ENCODE results near the gene RNASET2. TPM values are rescaled to one million over a fixed set of nuclear protein-coding genes. Genes with fewer than 3 reads are reported as not detected.
"Not testable (repeated sequence)": the region's sequence is repeated elsewhere in the genome, so short reads cannot be mapped to it uniquely, and the experiment has no call there.

RNASET2 gene
- total and polyA plus RNA-seq, 2 donors (not counting 1 experiment from before 2014, with no cell fraction given), result 12.9 to 18.0 TPM

GRCh38 chr6:166898910-166899309 is 57.4 kb downstream of the RNASET2 start:
- Histone ChIP-seq H3K4me1 (ENCODE audit: control insufficient read depth, extremely low read depth, insufficient read depth, low read length) (no peaks in the 10 kb centered on the region), H3K4me3 (replicated peaks in 1 of 4; ENCODE audit: control extremely low read depth in 1 of 4, insufficient read depth in 1 of 4, low read depth in 3 of 4, low read length in 4 of 4) (no peak overlapping the region), H3K36me3 (ENCODE audit: control insufficient read depth, insufficient read depth, low read length) (no peaks in the 10 kb centered on the region), H3K4me2 (ENCODE audit: extremely low read depth, insufficient read depth, low read length) (no peak overlapping the region), H3K27me3 (ENCODE audit: control insufficient read depth, insufficient read depth, low read length) (no peaks in the 10 kb centered on the region), H3K27ac (ENCODE audit: insufficient read depth, low read length) (no peak overlapping the region), H4K20me1 (ENCODE audit: control insufficient read depth, extremely low read depth, insufficient read depth, low read length) (no peaks in the 10 kb centered on the region), H3K9me3 (ENCODE audit: control insufficient read depth, insufficient read depth, low read depth, low read length) (no peaks in the 10 kb centered on the region), H2AFZ (ENCODE audit: low read length) (no peak overlapping the region), H3K79me2 (ENCODE audit: control insufficient read depth, insufficient read depth, low read length) (no peaks in the 10 kb centered on the region), H3K9ac (ENCODE audit: insufficient read depth, low read length) (no peak overlapping the region)
- TF ChIP-seq CTCF (conservative IDR thresholded peaks at IDR 0.05 in 1 of 2, IDR thresholded peaks at IDR 0.05 in 1 of 2; ENCODE audit: low read depth in 1 of 2, low read length in 2 of 2), result no peak
- no peak for TF ChIP-seq EZH2 (IDR thresholded peaks at IDR 0.05; ENCODE audit: low read length, missing control alignments)
- no peak for DNase-seq (ENCODE audit: low read depth in 2 of 2)

- not testable (repeated sequence) for H3K27ac ChIP-seq (ENCODE audit: insufficient read depth, low read length); H3K4me3 ChIP-seq (replicated peaks in 1 of 4; ENCODE audit: control extremely low read depth in 1 of 4, insufficient read depth in 1 of 4, low read depth in 3 of 4, low read length in 4 of 4); DNase-seq (ENCODE audit: low read depth in 2 of 2); H3K79me2 ChIP-seq (ENCODE audit: control insufficient read depth, insufficient read depth, low read length); H2AFZ ChIP-seq (ENCODE audit: low read length); H3K9me3 ChIP-seq (ENCODE audit: control insufficient read depth, insufficient read depth, low read depth, low read length); H3K9ac ChIP-seq (ENCODE audit: insufficient read depth, low read length); H3K27me3 ChIP-seq (ENCODE audit: control insufficient read depth, insufficient read depth, low read length); H3K36me3 ChIP-seq (ENCODE audit: control insufficient read depth, insufficient read depth, low read length); H3K4me1 ChIP-seq (ENCODE audit: control insufficient read depth, extremely low read depth, insufficient read depth, low read length); H3K4me2 ChIP-seq (ENCODE audit: extremely low read depth, insufficient read depth, low read length); H4K20me1 ChIP-seq (ENCODE audit: control insufficient read depth, extremely low read depth, insufficient read depth, low read length)
Observed at GRCh38 chr6:166894614-166895013, 61.7 kb downstream of the RNASET2 start.

GRCh38 chr6:166892472-166892871 is 63.9 kb downstream of the RNASET2 start:
- not testable (repeated sequence) for H3K9me3 ChIP-seq (ENCODE audit: control insufficient read depth, insufficient read depth, low read depth, low read length); H3K36me3 ChIP-seq (ENCODE audit: control insufficient read depth, insufficient read depth, low read length); H3K9ac ChIP-seq (ENCODE audit: insufficient read depth, low read length); H3K79me2 ChIP-seq (ENCODE audit: control insufficient read depth, insufficient read depth, low read length); H3K4me3 ChIP-seq (replicated peaks in 1 of 4; ENCODE audit: control extremely low read depth in 1 of 4, insufficient read depth in 1 of 4, low read depth in 3 of 4, low read length in 4 of 4); H3K27me3 ChIP-seq (ENCODE audit: control insufficient read depth, insufficient read depth, low read length); H3K4me1 ChIP-seq (ENCODE audit: control insufficient read depth, extremely low read depth, insufficient read depth, low read length); H3K27ac ChIP-seq (ENCODE audit: insufficient read depth, low read length); DNase-seq (ENCODE audit: low read depth in 2 of 2); H4K20me1 ChIP-seq (ENCODE audit: control insufficient read depth, extremely low read depth, insufficient read depth, low read length); H3K4me2 ChIP-seq (ENCODE audit: extremely low read depth, insufficient read depth, low read length); H2AFZ ChIP-seq (ENCODE audit: low read length)

GRCh38 chr6:166886773-166887172 is 69.6 kb downstream of the RNASET2 start:
- not testable (repeated sequence) for H4K20me1 ChIP-seq (ENCODE audit: control insufficient read depth, extremely low read depth, insufficient read depth, low read length); H3K4me1 ChIP-seq (ENCODE audit: control insufficient read depth, extremely low read depth, insufficient read depth, low read length); H3K4me3 ChIP-seq (replicated peaks in 1 of 4; ENCODE audit: control extremely low read depth in 1 of 4, insufficient read depth in 1 of 4, low read depth in 3 of 4, low read length in 4 of 4); H3K9ac ChIP-seq (ENCODE audit: insufficient read depth, low read length); H3K9me3 ChIP-seq (ENCODE audit: control insufficient read depth, insufficient read depth, low read depth, low read length); H3K27ac ChIP-seq (ENCODE audit: insufficient read depth, low read length); H3K79me2 ChIP-seq (ENCODE audit: control insufficient read depth, insufficient read depth, low read length); H3K27me3 ChIP-seq (ENCODE audit: control insufficient read depth, insufficient read depth, low read length); H3K36me3 ChIP-seq (ENCODE audit: control insufficient read depth, insufficient read depth, low read length); H3K4me2 ChIP-seq (ENCODE audit: extremely low read depth, insufficient read depth, low read length); H2AFZ ChIP-seq (ENCODE audit: low read length); DNase-seq (ENCODE audit: low read depth in 2 of 2)

GRCh38 chr6:166884958-166885357 is 71.4 kb downstream of the RNASET2 start:
- not testable (repeated sequence) for H3K27me3 ChIP-seq (ENCODE audit: control insufficient read depth, insufficient read depth, low read length); H3K36me3 ChIP-seq (ENCODE audit: control insufficient read depth, insufficient read depth, low read length); DNase-seq (ENCODE audit: low read depth in 2 of 2); H3K4me1 ChIP-seq (ENCODE audit: control insufficient read depth, extremely low read depth, insufficient read depth, low read length); H4K20me1 ChIP-seq (ENCODE audit: control insufficient read depth, extremely low read depth, insufficient read depth, low read length); H3K4me2 ChIP-seq (ENCODE audit: extremely low read depth, insufficient read depth, low read length); H2AFZ ChIP-seq (ENCODE audit: low read length); H3K4me3 ChIP-seq (replicated peaks in 1 of 4; ENCODE audit: control extremely low read depth in 1 of 4, insufficient read depth in 1 of 4, low read depth in 3 of 4, low read length in 4 of 4); H3K27ac ChIP-seq (ENCODE audit: insufficient read depth, low read length); H3K9ac ChIP-seq (ENCODE audit: insufficient read depth, low read length); H3K9me3 ChIP-seq (ENCODE audit: control insufficient read depth, insufficient read depth, low read depth, low read length); H3K79me2 ChIP-seq (ENCODE audit: control insufficient read depth, insufficient read depth, low read length)
